ENCODE results near the gene LRRC52. TPM values are rescaled to one million over a fixed set of nuclear protein-coding genes. Genes with fewer than 3 reads are reported as not detected.

The LRRC52 gene
- total and polyA plus RNA-seq, 2 of the 13 experiments (the other 11 are each of a cell fraction or from before 2014, with no cell fraction given), result not detected

- TF ChIP-seq ZNF33B (CRISPR knock-in tag; IDR thresholded peaks at IDR 0.05) (no peak), ZNF737 (CRISPR knock-in tag; IDR thresholded peaks at IDR 0.05; ENCODE audit: borderline replicate concordance) (no peak), NFYB (CRISPR knock-in tag; IDR thresholded peaks at IDR 0.05) (no peak)
Observed at GRCh38 chr1:165551469-165551868, 7.7 kb downstream of the LRRC52 start (continued).

- Histone ChIP-seq H3K9me3 (ENCODE audit: low read length) (no peaks in the 10 kb centered on the region), H3K27ac (ENCODE audit: extremely low read length, insufficient read depth, low read length) (no peak overlapping the region), H3K36me3 (replicated peaks in 1 of 2; ENCODE audit: control insufficient read depth in 1 of 2, insufficient read depth in 2 of 2, low read length in 2 of 2) (no peaks in the 10 kb centered on the region), H3K79me2 (ENCODE audit: insufficient read depth, low read length) (no peaks in the 10 kb centered on the region), H3K27me3 (ENCODE audit: control insufficient read depth in 1 of 2, insufficient read depth in 2 of 2, low read length in 2 of 2) (peaks cover 1 to 6% of the 10 kb centered on the region in 2 experiments; a peak in 3 of 5 replicates), H2AFZ (ENCODE audit: low read length) (no peak overlapping the region), H3K4me1 (ENCODE audit: insufficient read depth, low read length) (no peaks in the 10 kb centered on the region), H3K9ac (ENCODE audit: insufficient read depth, low read depth, low read length) (no peak overlapping the region), H4K20me1 (ENCODE audit: insufficient read depth, low read length) (no peaks in the 10 kb centered on the region), H3K4me2 (ENCODE audit: low read depth, low read length) (no peak overlapping the region), H3K4me3 (replicated peaks in 1 of 3; ENCODE audit: insufficient read depth in 1 of 3, low read depth in 2 of 3, low read length in 3 of 3) (no peak overlapping the region)
- in situ Hi-C loops (cut with HindIII; ENCODE audit: extremely low pct_ligation_motif_present, low pct_unique_long_range_greater_than_20kb) (no loop called here), intact Hi-C loops (cut with micrococcal nuclease; ENCODE audit: unreplicated experiment) (no loop called here)
- ATAC-seq, result no peak
- TF ChIP-seq ZNF251 (CRISPR knock-in tag; IDR thresholded peaks at IDR 0.05), result no peak
- TF ChIP-seq JARID2 (CRISPR knock-in tag; IDR thresholded peaks at IDR 0.05; ENCODE audit: insufficient replicate concordance), result no peak
- TF ChIP-seq ATM (IDR thresholded peaks at IDR 0.05; ENCODE audit: borderline replicate concordance), result no peak
- no peak for TF ChIP-seq BHLHE40 (IDR thresholded peaks at IDR 0.05; ENCODE audit: low read length)
- TF ChIP-seq TERF1 (CRISPR knock-in tag; IDR thresholded peaks at IDR 0.05), result no peak
- no peak for TF ChIP-seq ZNF10 (CRISPR knock-in tag; IDR thresholded peaks at IDR 0.05; ENCODE audit: borderline replicate concordance, low read depth)
- no peak for TF ChIP-seq ZNF639 (CRISPR knock-in tag; conservative IDR thresholded peaks at IDR 0.05)
- TF ChIP-seq ZNF878 (CRISPR knock-in tag; IDR thresholded peaks at IDR 0.05), result no peak
- no peak for TF ChIP-seq ZBTB49 (CRISPR knock-in tag; IDR thresholded peaks at IDR 0.05; ENCODE audit: borderline replicate concordance)
- DNase-seq (ENCODE audit: low spot score), result no peak
- ChIA-PET POLR2A (no interaction called here), CTCF (ENCODE audit: low intra/inter-chr PET ratio, low total read pairs) (no interaction called here)
- no peak for FAIRE-seq
- WGBS (ENCODE audit: low lambda C conversion rate), result 14% methylated on average over 9 of the region's 9 CpGs
- no TSS peak for BruUV-seq (replicated peaks)
Observed at GRCh38 chr1:165560883-165561656, 17.3 kb downstream of the LRRC52 start.

All from HepG2 (cell line).